Fibroblast of skin of scalp (primary cell): ENCODE data around the gene HERC2.

Source experiments
- DNase-seq: peaks from one replicate; pipeline ENCODE4 v3.0.0-alpha.2; 2013

HERC2 gene

DNA sequence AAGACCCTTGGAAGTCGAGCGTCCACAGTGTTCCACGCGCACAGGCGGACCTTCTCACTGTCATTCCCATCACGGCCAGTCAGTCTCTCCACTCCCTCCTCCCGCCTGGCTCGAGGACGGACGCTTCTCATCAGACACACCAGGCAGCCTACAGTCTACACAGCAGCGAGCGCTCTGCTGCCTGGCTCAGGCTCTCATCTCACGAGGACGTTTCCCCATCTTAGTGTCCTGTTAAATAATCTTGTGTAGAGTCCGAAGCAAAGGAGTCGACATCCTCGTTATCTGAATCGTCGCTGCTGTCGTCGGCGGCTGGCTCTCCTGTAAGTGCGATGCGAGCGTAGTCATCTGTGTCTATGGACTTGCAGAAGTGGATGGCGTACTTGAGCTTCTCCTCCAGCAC, 210.4 kb downstream of the HERC2 start:
- no peak for DNase-seq

DNA sequence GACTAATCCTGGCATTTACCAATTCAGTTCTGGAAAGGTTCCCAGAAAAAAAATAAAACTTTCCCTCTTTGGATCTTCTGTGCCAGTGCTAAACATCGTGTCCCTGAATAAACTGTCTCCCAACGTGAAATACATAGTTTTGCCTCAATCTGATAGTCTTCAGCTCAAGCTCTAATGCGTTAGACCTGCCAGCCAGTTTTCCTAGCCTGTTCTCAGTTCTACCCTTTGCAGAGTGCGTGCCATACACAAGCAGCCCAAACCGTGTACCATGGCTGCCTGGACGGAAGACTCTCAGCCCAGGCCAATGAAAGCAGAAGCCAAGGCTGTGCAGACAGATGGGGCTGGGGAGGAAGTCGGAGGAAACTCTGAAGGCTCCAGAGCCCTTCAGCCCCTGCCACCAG, 211.5 kb downstream of the HERC2 start:
- no peak for DNase-seq

DNA sequence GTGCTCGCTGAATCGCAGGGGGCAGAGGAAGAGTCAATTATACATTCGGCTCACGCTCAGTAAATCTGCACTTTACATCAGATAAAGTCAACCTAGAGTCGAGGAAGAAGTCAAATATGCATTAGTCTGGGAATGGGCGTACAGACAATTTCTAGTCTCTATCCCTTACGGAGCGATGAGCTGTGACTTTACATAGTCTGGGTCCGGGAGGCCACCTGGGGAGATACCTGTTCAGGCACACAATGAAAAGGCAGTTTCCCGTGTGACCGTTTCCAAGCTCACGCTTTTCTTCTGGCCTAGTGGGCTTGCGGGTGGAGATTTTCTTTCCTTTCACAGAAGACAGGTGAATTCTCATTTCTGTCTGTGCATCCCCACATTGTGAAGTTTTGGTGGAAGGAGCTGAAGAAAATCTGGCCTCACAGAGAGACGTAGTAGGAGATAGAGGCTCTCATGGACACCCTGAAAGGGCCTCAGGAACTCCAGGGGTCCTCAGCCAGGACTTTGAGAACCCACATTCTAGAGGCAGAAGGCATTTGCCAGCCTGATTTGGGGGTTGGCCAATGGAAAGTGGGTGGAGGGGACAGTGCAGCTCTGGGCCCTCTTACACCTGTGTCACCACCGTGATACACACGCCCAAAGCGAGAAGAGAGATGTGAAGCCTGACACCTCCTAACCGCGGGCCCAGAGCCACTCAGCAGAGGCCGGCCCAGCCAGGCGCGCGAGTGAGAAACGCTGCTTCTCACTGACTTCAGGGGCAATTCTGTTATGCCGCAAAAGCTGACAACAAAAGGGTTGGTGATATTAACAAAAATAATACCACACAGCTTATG, 212.1 kb downstream of the HERC2 start:
- no peak for DNase-seq

DNA sequence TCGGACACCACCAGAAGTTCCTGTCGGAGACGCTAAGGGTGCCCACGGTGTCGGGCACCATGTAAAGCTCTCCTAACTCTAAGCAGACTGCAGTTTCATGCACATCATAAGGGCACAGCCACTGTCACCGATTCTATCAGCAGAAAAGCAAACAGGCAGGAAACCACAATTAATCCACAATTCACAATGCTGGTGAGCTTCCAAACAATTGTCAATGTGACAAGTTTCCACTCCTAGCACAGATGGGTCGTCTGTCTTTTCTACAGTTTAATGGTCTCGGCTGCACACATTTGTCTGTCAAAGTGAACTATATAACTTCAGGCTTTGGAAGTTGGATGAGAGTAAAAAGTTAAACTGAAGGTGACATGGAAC, 214.1 kb downstream of the HERC2 start:
- DNase-seq = no peak

DNA sequence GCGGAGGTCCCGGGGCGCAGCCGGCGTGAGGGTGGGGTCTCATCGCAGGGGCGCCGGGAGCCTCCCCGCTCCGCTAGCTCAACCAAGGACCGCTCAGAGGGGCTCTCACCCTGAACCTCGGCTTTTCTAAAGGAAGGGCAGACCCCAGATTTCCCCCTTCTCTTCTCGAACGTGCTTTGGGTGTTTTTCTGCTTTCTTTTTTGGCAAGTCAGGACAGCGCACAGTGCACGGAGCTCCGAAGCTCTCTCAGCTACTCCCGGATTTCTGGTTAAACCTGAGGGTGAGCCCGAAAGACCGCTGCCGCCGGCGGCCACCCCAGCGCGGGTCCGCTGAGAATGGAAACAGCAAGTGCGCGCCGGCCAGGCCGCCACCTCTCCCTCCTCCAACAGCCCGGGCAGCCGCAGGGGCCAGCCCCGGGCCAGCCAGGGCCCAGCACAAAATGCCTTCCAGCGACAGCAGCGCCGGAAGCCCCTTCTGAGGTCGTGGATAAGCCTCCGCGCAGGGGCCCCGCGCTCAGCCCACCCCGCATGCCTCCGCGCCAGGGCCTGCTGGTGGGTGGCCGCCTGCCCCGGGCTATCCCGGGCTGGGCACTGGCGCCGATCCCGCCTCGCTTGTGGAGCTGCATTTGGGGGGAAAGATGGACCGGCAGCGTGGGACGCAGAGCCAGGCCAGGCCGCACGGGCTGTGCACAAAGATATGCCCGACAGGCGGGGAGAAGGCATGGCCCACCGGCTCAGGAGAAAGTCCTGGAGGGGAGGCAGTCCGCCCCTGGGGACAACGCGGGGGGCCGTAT, 214.7 kb downstream of the HERC2 start:
- DNase-seq = no peak

DNA sequence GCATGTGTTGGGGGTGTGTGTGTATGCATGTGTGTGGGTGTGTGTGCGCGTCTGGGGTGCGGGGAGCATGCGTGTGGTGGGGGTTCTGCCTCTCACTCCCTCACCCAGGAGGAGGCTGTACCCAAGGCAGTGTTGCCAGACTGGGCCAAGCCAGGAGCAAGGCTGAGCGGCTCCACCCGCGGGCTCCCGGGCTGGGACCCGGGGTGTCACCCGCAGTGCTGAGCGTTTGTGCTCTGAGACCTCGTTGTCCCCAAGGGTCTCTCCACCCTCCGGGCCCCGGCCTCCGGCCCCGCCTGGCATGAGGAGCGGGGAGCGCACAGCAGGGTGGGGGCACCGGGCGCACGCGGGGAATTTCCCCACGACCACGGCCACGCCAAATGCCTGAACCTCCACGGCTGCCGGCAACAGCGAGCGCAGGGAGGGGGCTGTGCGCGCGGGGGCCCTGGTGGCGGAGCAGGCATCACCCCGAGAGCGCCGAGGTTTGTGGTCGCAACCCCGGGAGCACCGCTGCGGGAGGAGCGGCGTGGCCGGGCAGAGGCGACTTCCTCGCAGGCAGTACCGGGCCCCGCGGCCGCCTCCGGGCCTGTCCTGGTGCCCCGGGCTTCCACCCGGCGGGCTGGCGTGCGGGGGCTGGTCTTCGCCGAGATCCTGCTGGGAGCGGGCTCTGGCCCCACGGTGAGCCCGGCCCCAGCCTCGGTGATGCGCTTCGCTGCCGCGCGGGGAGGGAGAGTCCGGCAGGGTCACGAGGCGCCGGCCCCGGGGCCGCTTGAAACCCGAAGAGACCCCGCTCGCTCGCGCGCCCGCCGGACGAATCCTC, 215.5 kb downstream of the HERC2 start:
- DNase-seq = no peak

DNA sequence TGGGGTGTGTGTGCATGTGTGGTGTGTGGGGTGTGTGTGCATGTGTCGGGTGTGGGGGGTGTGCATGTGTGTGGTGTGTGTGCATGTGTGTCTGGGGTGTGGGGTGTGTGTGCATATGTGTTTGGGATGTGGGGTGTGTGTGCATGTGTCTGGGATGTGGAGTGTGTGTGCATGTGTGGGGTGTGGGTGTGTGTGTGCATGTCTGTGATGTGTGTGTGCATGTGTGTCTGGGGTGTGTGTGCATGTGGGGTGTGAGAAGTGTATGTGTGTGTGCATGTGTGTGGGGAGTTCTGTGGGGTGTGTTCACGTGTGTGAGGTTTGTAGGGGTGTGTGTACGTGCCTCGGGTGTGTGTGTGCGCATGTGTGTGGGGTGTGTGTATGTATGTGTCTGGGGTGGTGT, 216.2 kb downstream of the HERC2 start:
- no peak for DNase-seq

DNA sequence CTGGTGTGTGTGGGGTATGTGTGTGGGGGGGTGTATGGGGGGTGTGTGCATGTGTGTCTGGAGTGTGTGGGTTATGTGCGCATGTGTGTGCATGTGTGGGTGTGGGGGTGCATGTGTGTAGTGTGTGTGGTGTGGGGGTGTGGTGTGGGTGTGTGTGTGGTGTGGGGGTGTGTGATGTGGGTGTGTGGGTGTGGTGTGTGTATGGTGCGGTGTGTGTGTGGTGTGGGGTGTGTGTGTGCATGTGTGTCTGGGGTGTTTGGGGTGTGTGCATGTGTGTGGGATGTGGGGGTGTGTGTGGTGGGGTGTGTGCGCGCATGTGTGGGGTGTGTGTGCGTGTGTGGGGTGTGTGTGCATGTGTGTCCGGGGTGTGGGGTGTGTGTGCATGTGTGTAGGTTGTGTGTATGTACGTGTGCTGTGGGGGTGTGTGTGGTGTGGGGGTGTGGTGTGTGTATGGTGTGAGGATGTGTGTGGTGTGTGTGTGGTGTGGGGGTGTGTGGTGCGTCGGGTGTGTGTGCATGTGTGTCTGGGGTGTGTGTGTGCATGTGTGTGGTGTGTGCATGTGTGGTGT, 216.7 kb downstream of the HERC2 start:
- no peak for DNase-seq

DNA sequence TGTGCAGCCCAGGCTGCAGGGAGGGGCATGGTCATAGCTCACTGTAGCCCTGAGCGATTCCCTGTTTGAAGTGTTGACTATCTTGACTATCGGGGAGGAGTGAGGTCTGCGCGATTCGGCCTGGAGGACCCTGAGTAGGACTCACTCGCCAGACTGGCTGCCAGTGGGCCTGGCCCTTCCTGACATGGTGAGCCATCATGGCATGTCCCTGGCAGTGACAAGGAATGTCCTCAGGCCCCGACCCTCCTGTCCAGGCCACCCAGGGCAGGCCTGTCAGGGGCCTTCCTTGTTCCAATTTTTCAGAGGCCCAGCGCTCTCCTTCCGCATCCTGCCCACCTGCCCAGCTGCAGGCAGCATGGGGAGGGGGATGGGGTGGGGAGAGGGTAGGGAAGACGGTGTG, 217.7 kb downstream of the HERC2 start:
- DNase-seq = no peak

DNA sequence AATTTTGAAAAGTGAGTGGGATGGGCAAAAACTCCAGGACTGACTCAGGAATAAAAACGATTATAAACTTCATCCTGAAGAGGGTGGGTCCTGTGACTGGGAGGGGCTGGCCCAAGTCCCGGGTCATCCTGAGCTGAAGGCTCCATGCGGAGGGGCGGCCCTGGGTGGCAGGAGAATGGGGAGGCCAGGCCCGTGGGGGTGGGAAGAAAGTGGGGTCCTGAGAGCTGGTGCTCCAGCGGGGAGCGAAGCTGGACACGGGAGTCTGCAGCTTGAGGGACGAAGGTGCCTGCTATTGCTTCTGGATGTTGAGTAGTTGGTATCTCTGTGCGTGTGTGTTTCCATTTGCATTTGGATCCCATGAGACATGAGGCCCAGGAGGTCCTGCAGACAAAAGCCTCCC, 218.1 kb downstream of the HERC2 start:
- DNase-seq = no peak

DNA sequence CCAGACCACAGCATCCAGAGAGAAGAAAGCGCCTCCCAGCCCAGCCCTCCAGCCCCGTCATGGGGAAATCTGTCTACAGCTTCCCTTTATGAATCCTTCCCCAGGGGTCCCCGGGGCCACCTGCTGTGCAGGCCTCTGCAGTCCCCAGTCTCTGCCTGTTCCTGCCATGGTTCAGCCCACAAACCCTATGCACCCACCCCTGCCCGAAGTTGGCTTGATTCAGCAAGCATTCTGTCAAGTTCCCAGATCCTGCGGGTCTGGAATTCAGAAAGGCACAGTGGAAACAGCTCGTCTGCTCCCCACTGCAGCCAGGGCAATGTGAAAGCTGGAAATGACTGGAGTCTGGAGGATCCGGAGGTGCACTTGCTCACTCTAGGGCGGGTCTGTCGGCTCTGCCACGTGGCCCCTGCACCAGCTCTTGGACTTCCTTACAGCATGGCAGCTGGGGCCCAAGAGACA, 220.0 kb downstream of the HERC2 start:
- DNase-seq = no peak

DNA sequence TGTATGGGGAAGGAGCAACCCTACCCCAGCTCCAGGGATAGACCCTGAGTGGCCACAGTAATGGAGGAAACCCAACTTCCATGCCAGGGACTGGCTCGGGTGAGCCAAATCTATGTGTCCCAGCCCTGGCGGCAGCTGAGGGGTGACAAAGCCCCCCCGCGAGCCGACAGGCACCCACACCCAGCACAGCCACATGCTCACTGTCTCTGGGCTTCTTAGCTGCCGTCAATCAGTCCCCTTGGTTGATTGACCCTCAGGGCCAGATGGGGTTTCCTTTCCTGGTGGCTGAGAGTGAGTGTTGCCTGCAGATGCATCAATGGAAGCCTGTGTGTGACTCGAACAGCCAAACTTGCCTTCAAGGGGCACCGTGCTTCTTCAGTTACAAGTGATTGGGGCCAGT, 220.8 kb downstream of the HERC2 start:
- no peak for DNase-seq

DNA sequence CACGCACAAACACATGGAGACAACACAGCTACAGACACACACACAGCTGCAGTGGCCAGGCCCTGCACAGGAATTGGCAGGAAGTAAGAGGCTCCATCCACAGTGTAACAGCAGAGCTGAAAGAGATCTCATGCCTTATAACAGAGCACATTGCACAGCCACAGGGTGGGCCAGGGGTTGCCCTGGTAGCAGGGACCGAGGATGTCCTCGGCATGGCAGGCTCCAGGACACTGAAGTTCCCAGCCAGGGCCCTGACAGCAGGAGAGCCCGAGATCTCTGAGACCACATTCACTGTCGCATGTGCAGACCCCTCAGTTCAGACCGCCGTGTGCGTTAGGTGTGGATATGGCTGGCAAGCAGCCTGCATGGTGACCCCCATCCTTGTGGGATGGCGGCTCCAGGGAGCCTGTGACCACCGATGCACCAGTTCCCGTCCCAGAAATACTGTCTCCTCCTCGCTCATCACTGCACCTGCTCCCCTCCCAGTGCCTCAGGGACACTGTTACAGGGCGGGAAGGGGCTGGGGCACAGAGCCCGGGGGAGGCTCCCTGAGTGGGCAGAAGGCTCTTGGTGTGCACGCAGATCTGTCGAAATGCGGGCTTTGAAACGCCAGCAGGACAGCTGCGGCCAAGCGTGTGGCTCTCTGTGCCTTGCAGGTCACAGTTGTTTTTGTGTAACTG, 221.3 kb downstream of the HERC2 start:
- no peak for DNase-seq

DNA sequence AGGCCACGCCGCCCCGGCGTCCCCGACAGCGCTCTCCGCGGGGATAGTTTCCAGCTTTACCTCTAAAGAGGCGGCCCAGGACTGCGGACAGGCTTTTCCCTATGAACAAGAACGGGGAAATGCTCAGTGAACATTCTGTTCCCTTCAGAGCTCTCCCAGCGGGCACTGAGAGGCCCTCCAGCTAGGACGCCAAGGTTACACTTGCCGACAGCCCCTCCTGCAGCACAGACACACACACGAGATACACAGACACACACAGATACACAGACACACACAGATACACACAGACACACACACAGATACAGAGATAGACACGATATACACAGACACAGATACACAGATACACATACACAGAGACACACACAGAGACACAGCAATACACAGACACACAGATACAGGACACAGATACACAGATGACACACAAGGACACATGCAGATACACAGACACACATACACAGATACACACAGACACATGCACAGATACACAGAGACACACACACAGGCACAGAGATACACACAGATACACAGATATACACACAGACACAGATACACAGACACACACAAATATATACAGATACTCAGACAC, 222.3 kb downstream of the HERC2 start:
- DNase-seq = no peak

DNA sequence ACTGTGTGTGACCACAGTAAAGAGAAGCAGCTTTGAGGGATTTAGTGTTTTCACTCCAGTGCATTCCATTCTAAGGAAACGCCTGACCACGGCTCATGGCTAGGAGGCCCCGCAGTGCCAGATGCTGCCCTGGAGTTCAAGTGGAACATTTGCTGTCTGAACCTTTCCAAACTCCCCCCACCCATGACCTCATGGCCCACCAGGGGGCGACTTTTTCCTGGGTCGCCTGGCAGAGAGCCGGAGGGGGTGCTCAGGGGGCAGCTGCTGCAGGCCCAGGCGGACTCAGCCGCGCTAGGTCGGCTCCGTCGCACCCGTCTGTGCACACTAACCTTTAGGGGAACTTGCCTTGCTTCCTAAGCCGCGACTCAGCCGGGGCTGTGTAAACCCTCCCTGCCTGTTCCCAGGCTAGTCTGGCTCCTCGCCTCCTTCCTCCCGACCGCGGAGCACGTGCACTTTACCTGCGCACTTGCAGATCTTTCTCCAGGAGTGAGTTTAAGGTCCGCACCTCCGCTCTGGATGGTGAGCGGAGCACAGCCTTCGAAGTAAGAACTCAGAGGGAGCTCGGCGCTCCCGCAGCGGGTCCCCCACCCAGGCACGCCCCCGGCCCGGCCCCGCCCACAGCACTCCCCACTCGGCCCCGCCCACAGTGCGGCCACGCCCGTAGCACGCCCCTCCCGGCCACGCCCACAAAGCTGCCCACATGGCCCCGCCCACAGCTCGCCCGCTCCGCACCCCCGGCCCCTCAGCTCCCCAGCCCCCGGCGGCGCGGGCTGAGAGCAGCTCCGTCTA, 223.0 kb downstream of the HERC2 start, which contains the start of gene OCA2:
TSS of gene OCA2 (minus strand) at position 550 of the 789 bp plus-strand sequence. CDS start 17,441 bp downstream, outside the sequence.
- DNase-seq = peak; percentile 61

DNA sequence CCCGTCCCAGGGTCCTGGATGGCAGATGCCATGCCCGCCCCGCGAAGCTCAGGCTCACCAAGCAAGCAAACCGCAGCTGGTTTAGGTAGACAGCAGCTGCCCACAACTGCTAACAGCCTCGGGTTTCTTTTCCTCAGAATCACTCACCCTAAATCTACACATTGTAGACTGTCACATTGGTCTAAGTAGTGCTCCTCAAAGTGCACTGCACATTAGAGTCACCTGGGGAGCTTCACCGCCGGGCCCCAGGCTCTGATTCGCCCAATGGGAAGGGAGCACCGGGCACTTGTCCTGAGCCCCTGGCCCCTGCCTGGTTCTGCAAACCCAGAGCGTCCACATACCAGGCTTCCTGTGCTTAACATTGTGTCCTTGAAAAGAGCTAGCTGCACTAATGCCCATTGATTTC, 223.6 kb downstream of the HERC2 start:
- DNase-seq = no peak

DNA sequence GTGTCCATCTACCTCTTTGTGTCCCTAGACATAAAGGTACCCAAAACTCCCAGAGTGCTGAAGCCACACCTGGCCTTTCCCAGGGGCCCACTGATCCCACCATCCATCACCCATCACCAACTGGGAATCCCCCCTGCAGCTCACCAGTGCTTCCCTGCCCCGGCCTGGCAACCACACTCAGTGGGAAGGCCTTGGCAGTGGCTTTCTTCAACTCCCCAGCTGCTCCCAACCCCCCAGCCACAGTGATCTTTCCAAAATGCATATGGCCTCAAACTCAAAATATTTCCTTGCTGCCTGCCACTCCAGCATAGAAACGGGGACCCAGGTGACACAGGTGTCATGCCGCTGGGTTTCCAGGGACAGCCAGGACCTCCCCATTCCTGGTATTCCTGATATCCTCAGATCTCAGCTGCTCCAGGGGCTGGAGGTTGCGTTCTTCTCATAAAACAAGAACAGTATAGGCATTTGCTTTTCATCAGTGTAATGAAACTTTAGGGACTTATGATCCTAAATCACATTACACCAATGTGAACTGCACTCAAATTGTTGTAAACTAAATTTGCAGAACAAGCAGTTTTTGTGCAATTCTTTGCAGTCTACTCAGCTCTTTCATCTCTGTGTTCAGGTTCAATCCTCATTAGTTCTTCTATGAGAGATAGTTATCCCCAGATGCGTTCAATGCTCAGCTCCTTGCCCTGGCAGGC, 224.2 kb downstream of the HERC2 start:
- DNase-seq = no peak

DNA sequence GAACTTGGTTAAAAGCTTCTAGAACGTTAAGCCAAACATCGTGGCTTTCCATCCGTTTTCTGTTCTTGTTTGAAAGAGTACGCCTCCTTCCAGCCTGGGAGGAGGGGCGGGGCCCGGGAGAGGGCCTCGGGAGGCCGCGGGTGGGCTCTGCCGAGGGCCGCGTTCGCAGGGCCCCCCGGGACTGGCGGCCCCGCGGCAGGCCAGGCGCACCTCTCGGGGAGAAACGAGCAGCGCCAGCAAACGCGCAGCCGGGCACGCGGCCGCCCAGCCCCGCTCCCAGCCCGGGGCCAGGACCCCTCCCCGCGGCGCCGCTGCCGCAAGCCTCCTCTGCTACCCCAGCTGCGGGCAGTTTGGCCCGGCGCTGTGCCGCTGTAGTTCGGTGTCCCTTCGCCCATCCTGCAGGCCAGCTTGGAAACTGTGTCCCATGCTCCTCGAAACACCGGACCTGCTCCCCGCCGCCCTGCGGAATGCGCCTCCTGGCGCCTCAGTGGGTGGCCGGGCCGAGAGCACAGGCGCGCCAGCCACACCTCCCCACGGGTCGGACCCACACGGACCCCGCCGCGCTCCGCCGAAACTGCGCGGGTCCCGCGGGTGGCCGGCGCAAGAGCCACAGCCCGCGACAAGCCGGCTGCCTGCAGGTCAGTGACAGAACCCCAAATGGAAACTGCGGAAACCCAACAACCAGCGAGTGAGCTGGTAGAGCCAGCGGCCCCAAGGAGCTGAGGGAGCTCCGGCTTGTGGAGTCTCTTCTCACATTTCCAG, 225.1 kb downstream of the HERC2 start:
- no peak for DNase-seq

DNA sequence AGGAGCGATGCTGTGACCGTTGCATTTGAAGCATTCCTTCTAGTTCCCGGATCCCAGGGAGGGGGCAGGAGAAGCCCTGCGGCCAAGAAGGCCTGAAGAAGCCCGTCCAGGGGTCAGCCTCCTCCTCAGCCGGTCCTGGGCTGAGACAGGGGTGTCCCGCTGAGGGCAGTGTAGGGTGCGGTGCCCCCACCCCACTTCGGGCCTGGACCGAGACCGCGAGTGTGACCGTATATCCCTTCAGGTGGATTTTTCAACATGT, 225.6 kb downstream of the HERC2 start:
- DNase-seq = no peak
